ENCODE results near the gene TMEM106B. TPM values are rescaled to one million over a fixed set of nuclear protein-coding genes. Genes with fewer than 3 reads are reported as not detected.

TMEM106B gene
- total and polyA plus RNA-seq, 12 donors, result 10.7 to 308 (median 92.9) TPM

- Histone ChIP-seq H3K36me3 (replicated peaks in 1 of 2) (no peaks in the 10 kb centered on the region), H3K9me3 (replicated peaks in 1 of 3) (no peaks in the 10 kb centered on the region), H3K4me3 (no peak overlapping the region), H3K27ac (no peak overlapping the region), H3K4me1 (replicated peaks in 1 of 2) (no peaks in the 10 kb centered on the region), H3K27me3 (no peaks in the 10 kb centered on the region)
- TF ChIP-seq POLR2A (IDR thresholded peaks at IDR 0.05), result no peak
- TF ChIP-seq, protein P1, sequence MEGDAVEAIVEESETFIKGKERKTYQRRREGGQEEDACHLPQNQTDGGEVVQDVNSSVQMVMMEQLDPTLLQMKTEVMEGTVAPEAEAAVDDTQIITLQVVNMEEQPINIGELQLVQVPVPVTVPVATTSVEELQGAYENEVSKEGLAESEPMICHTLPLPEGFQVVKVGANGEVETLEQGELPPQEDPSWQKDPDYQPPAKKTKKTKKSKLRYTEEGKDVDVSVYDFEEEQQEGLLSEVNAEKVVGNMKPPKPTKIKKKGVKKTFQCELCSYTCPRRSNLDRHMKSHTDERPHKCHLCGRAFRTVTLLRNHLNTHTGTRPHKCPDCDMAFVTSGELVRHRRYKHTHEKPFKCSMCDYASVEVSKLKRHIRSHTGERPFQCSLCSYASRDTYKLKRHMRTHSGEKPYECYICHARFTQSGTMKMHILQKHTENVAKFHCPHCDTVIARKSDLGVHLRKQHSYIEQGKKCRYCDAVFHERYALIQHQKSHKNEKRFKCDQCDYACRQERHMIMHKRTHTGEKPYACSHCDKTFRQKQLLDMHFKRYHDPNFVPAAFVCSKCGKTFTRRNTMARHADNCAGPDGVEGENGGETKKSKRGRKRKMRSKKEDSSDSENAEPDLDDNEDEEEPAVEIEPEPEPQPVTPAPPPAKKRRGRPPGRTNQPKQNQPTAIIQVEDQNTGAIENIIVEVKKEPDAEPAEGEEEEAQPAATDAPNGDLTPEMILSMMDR (IDR thresholded peaks at IDR 0.05), result no peak
- DNase-seq, result no peak
- intact Hi-C loops (cut with DNase I), result no loop called here
- WGBS, 4 donors, result 87 to 100% (median 94%) methylated on average over 1 of the region's 1 CpG
Observed at GRCh38 chr7:12290761-12291160, 79.7 kb downstream of the TMEM106B start.

GRCh38 chr7:12291870-12292269, 80.8 kb downstream of the TMEM106B start:
- H3K4me3 ChIP-seq, result no peak overlapping the region
- H3K27me3 ChIP-seq, result no peaks in the 10 kb centered on the region
- 56 to 80% (median 77%) methylated on average over 1 of the region's 1 CpG for WGBS, 4 donors
- no peaks in the 10 kb centered on the region for H3K4me1 ChIP-seq (replicated peaks in 1 of 2)
- no peak overlapping the region for H3K27ac ChIP-seq
- intact Hi-C loops (cut with DNase I), result no loop called here
- no peaks in the 10 kb centered on the region for H3K9me3 ChIP-seq (replicated peaks in 1 of 3)
- TF ChIP-seq POLR2A (IDR thresholded peaks at IDR 0.05), result no peak
- TF ChIP-seq, protein P1 (IDR thresholded peaks at IDR 0.05), result no peak
- no peaks in the 10 kb centered on the region for H3K36me3 ChIP-seq (replicated peaks in 1 of 2)
- DNase-seq, result no peak

Other genes with a start within 250 kb of the TMEM106B start
- 1 to 10 TPM in 1 of 9 donors, under 1 TPM in 6, not detected in 2; 0.26 to 2.1 (median 0.50) TPM for gene VWDE, start 192.6 kb downstream of the TMEM106B start, total RNA-seq
- 10 to 100 TPM in 1 of 3 donors, 1 to 10 TPM in 2; 1.4 to 11.1 (median 1.4) TPM for gene VWDE, start 192.6 kb downstream of the TMEM106B start, polyA plus RNA-seq